Upper lobe of right lung (tissue), 1 donor: ENCODE results near the gene ZFP1. TPM values are rescaled to one million over a fixed set of nuclear protein-coding genes. Genes with fewer than 3 reads are reported as not detected.
"Not testable (repeated sequence)": the region's sequence is repeated elsewhere in the genome, so short reads cannot be mapped to it uniquely, and the experiment has no call there.

Source experiments
- ATAC-seq: fragments of 200-7000 bp; cut with Tn5 transposase; one replicate; pipeline ENCODE4 v1.9.1; 2020; ENCODE audit warnings: mild to moderate bottlenecking, moderate library complexity
- DNase-seq: peaks from one replicate; pipeline ENCODE4 v3.0.0-alpha.2; 2020
- H3K27ac ChIP-seq: fragments of 200-600 bp; one replicate; pipeline ENCODE4 v1.8.0; 2022
- H3K27me3 ChIP-seq: fragments of 200-600 bp; one replicate; pipeline ENCODE4 v1.8.0; 2022; ENCODE audit warnings: mild to moderate bottlenecking
- H3K36me3 ChIP-seq: fragments of 200-600 bp; one replicate; pipeline ENCODE4 v1.8.0; 2022
- H3K4me1 ChIP-seq: fragments of 200-600 bp; one replicate; pipeline ENCODE4 v1.8.0; 2022
- H3K4me3 ChIP-seq: fragments of 200-600 bp; one replicate; pipeline ENCODE4 v1.8.0; 2022; ENCODE audit warnings: mild to moderate bottlenecking
- H3K9me3 ChIP-seq: fragments of 200-600 bp; one replicate; pipeline ENCODE4 v1.8.0; 2022
- CTCF ChIP-seq: fragments of 200-600 bp; IDR thresholded peaks from one replicate; pipeline ENCODE4 v1.8.0; 2022; ENCODE audit warnings: antibody characterized with exemption
- intact Hi-C: fragments of 100-400 bp; cut with DNase I; formaldehyde crosslinking; loops from one replicate; pipeline ENCODE4 v1.11.0; 2022
- total RNA-seq: library from RNA; stranded (reverse); fragmentation: NEBNext Ultra II Directional; extraction: Animal tissue kit (Norgen Biotek cat#: 25700); gene quantifications from one replicate; pipeline ENCODE4 v1.2.1, GENCODE V29; 2021
- donor health status: DM: no; HTN: yes; CAD: no; lungs with severe emphysema.

The ZFP1 gene
- total RNA-seq, 1 donor from 2014 or later, result 9.8 TPM

- no peak for DNase-seq
- Histone ChIP-seq H3K9me3 (no peaks in the 10 kb centered on the region), H3K4me3 (no peak within 1 kb of the TSS), H3K36me3 (no peaks in the 10 kb centered on the region), H3K4me1 (no peaks in the 10 kb centered on the region), H3K27me3 (no peaks in the 10 kb centered on the region), H3K27ac (no peak within 1 kb of the TSS)
- ATAC-seq, result no peak
- no peak for TF ChIP-seq CTCF
- intact Hi-C loops, result loop anchor here (2.0 kb wide), 1 partner anchor 18 kb away; no protein-coding TSS in a partner anchor
Measured at GRCh38 chr16:75206749-75207451, 58.6 kb downstream of the ZFP1 start, which contains the start of gene CTRB2. CTRB2 (minus strand) TSS chr16:75207161; CDS start chr16:75207141, 20 bp downstream.

- ATAC-seq, result no peak
- intact Hi-C loops, result loop anchor here (2.0 kb wide), 1 partner anchor 17 kb away; no protein-coding TSS in a partner anchor
Measured at GRCh38 chr16:75207831-75208230, 59.5 kb downstream of the ZFP1 start.

GRCh38 chr16:75208242-75208825 lies 60.0 kb downstream of the ZFP1 start:
- no peak for TF ChIP-seq CTCF
- no peak for DNase-seq

More at GRCh38 chr16:75207831-75208230, 59.5 kb downstream of the ZFP1 start:
- Histone ChIP-seq H3K36me3 (no peaks in the 10 kb centered on the region), H3K27me3 (no peaks in the 10 kb centered on the region), H3K9me3 (no peaks in the 10 kb centered on the region), H3K4me1 (no peaks in the 10 kb centered on the region), H3K4me3 (no peak overlapping the region), H3K27ac (no peak overlapping the region)
- DNase-seq, result no peak
- TF ChIP-seq CTCF, result no peak

GRCh38 chr16:75208861-75209505 lies 60.7 kb downstream of the ZFP1 start:
- H3K27ac ChIP-seq, result no peak overlapping the region
- H3K9me3 ChIP-seq, result no peaks in the 10 kb centered on the region
- H3K36me3 ChIP-seq, result no peaks in the 10 kb centered on the region
- ATAC-seq (no peak), DNase-seq (no peak)
- H3K4me3 ChIP-seq, result no peak overlapping the region
- TF ChIP-seq CTCF, result no peak
- intact Hi-C loops, result no loop called here
- H3K4me1 ChIP-seq, result no peaks in the 10 kb centered on the region
- H3K27me3 ChIP-seq, result no peaks in the 10 kb centered on the region

More at GRCh38 chr16:75208242-75208825, 60.0 kb downstream of the ZFP1 start:
- Histone ChIP-seq H3K4me3 (no peak overlapping the region), H3K36me3 (no peaks in the 10 kb centered on the region), H3K9me3 (no peaks in the 10 kb centered on the region), H3K27ac (no peak overlapping the region), H3K4me1 (no peaks in the 10 kb centered on the region), H3K27me3 (no peaks in the 10 kb centered on the region)
- intact Hi-C loops, result no loop called here
- ATAC-seq, result no peak

GRCh38 chr16:75209514-75209913 lies 61.2 kb downstream of the ZFP1 start:
- H3K27me3 ChIP-seq, DNase-seq, H3K4me1 ChIP-seq, H3K9me3 ChIP-seq, H3K36me3 ChIP-seq, intact Hi-C loops, H3K27ac ChIP-seq, H3K4me3 ChIP-seq, ATAC-seq: not testable (repeated sequence)

- Histone ChIP-seq H3K4me3 (no peak overlapping the region), H3K36me3 (no peaks in the 10 kb centered on the region), H3K27me3 (no peaks in the 10 kb centered on the region), H3K27ac (no peak overlapping the region), H3K9me3 (no peaks in the 10 kb centered on the region), H3K4me1 (no peaks in the 10 kb centered on the region)
- no peak for ATAC-seq
- no peak for TF ChIP-seq CTCF
- intact Hi-C loops, result no loop called here
- no peak for DNase-seq
Measured at GRCh38 chr16:75209944-75210343, 61.6 kb downstream of the ZFP1 start.

GRCh38 chr16:75211286-75211685 lies 63.0 kb downstream of the ZFP1 start:
- H3K4me1 ChIP-seq, H3K9me3 ChIP-seq, H3K4me3 ChIP-seq, H3K36me3 ChIP-seq, ATAC-seq, H3K27ac ChIP-seq, H3K27me3 ChIP-seq, DNase-seq, intact Hi-C loops: not testable (repeated sequence)
